Effector memory CD4-positive, alpha-beta T cell (primary cell): ENCODE measurements around the gene SORCS2.

ENCODE experiments used
- DNase-seq, 3 donors: peaks; one replicate each; pipeline ENCODE4 v3.0.0-alpha.2; 2020
- H3K27ac ChIP-seq: 2 replicates; pipeline ENCODE4 v1.7.0; 2013; ENCODE audit warnings: mild to moderate bottlenecking, low read length, moderate library complexity; ENCODE audit not compliant: insufficient read depth, poor library complexity, severe bottlenecking
- H3K27me3 ChIP-seq: replicated peaks from 2 replicates; pipeline ENCODE4 v1.7.0; 2013; ENCODE audit warnings: mild to moderate bottlenecking, low read length; ENCODE audit not compliant: insufficient read depth, control insufficient read depth, poor library complexity, severe bottlenecking
- H3K36me3 ChIP-seq: 2 replicates; pipeline ENCODE4 v1.7.0; 2013; ENCODE audit warnings: mild to moderate bottlenecking, low read length, moderate library complexity; ENCODE audit not compliant: control insufficient read depth, insufficient read depth
- H3K4me1 ChIP-seq: 2 replicates; pipeline ENCODE4 v1.7.0; 2013; ENCODE audit warnings: low read length, mild to moderate bottlenecking; ENCODE audit not compliant: control insufficient read depth, insufficient read depth, poor library complexity, severe bottlenecking
- H3K4me3 ChIP-seq: 2 replicates; pipeline ENCODE4 v1.7.0; 2013; ENCODE audit warnings: low read length, low read depth, mild to moderate bottlenecking; ENCODE audit not compliant: insufficient read depth, poor library complexity, severe bottlenecking
- H3K9me3 ChIP-seq: 2 replicates; pipeline ENCODE4 v1.7.0; 2013; ENCODE audit warnings: mild to moderate bottlenecking, low read length, moderate library complexity; ENCODE audit not compliant: control insufficient read depth

The SORCS2 gene

DNA sequence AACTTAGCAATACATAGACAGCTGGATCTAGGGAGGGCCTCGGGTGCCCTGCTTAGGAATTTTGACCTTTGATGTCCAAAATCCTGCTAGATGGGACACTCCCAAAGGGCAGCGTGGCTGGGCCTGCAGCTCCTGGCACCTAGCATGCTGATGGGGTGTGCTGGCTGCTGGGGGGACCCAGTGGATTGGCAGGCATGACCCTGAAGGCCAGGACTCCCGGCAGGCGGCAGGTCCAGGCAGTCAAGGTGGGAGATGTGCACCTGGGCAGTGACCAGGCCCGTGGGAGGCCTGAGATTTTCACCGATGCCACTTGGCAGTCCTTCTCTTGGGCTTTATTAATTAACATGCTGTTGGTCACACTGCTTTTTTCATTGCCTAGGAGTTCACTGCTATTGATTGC, 158.1 kb downstream of the SORCS2 start:
- Histone ChIP-seq H3K36me3 (no peaks in the 10 kb centered on the region), H3K27ac (no peak overlapping the region), H3K27me3 (no peaks in the 10 kb centered on the region), H3K4me1 (no peaks in the 10 kb centered on the region), H3K9me3 (no peaks in the 10 kb centered on the region), H3K4me3 (no peak overlapping the region)
- DNase-seq = no peak

GRCh38 chr4:7351014-7351413, 158.7 kb downstream of the SORCS2 start:
- Histone ChIP-seq H3K4me3 (no peak overlapping the region), H3K9me3 (no peaks in the 10 kb centered on the region), H3K36me3 (no peaks in the 10 kb centered on the region), H3K27ac (no peak overlapping the region), H3K4me1 (no peaks in the 10 kb centered on the region), H3K27me3 (no peaks in the 10 kb centered on the region)
- no peak for DNase-seq

- no peak overlapping the region for H3K27ac ChIP-seq
- H3K9me3 ChIP-seq = no peaks in the 10 kb centered on the region
- H3K27me3 ChIP-seq = no peaks in the 10 kb centered on the region
- H3K4me1 ChIP-seq = no peaks in the 10 kb centered on the region
- no peaks in the 10 kb centered on the region for H3K36me3 ChIP-seq
- H3K4me3 ChIP-seq = no peak overlapping the region
- no peak for DNase-seq
These were observed 160.1 kb downstream of the SORCS2 start for GRCh38 chr4:7352486-7352885.

GRCh38 chr4:7353046-7353790, 160.9 kb downstream of the SORCS2 start:
- Histone ChIP-seq H3K36me3 (no peaks in the 10 kb centered on the region), H3K9me3 (no peaks in the 10 kb centered on the region), H3K27me3 (no peaks in the 10 kb centered on the region), H3K4me3 (no peak overlapping the region), H3K4me1 (no peaks in the 10 kb centered on the region), H3K27ac (no peak overlapping the region)
- DNase-seq = no peak

GRCh38 chr4:7353846-7354610, 161.7 kb downstream of the SORCS2 start:
- H3K9me3 ChIP-seq = no peaks in the 10 kb centered on the region
- H3K4me1 ChIP-seq = no peaks in the 10 kb centered on the region
- no peaks in the 10 kb centered on the region for H3K27me3 ChIP-seq
- no peak overlapping the region for H3K4me3 ChIP-seq
- no peaks in the 10 kb centered on the region for H3K36me3 ChIP-seq
- DNase-seq = no peak
- H3K27ac ChIP-seq = no peak overlapping the region

DNA sequence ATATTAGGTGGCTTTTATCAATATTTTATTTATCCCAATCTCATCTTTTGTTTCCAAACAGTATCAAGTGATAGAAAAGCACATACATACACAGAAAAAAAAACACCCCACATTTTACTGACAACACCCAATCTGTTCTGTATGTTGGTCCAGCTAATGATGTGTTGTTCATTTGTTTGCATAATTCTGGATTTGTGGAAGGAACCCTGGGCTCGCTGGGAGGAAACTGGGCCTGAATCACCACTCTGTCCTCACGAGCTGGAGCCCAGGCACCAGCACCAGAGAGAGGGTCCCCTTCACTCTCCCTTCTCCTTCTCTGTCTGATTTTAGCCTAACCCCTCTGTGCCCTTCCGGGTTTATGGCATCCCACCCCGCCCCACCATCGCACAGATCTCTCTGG, 162.6 kb downstream of the SORCS2 start:
- H3K4me3 ChIP-seq = no peak overlapping the region
- no peak for DNase-seq
- H3K27me3 ChIP-seq = no peaks in the 10 kb centered on the region
- no peak overlapping the region for H3K27ac ChIP-seq
- H3K4me1 ChIP-seq = no peaks in the 10 kb centered on the region
- H3K36me3 ChIP-seq = no peaks in the 10 kb centered on the region
- H3K9me3 ChIP-seq = no peaks in the 10 kb centered on the region

GRCh38 chr4:7355795-7356194, 163.5 kb downstream of the SORCS2 start:
- H3K4me3 ChIP-seq = no peak overlapping the region
- no peaks in the 10 kb centered on the region for H3K36me3 ChIP-seq
- no peak overlapping the region for H3K27ac ChIP-seq
- no peaks in the 10 kb centered on the region for H3K27me3 ChIP-seq
- H3K9me3 ChIP-seq = no peaks in the 10 kb centered on the region
- no peak for DNase-seq
- no peaks in the 10 kb centered on the region for H3K4me1 ChIP-seq

- Histone ChIP-seq H3K4me1 (no peaks in the 10 kb centered on the region), H3K36me3 (no peaks in the 10 kb centered on the region), H3K27ac (no peak overlapping the region), H3K27me3 (no peaks in the 10 kb centered on the region), H3K4me3 (no peak overlapping the region), H3K9me3 (no peaks in the 10 kb centered on the region)
- DNase-seq = no peak
These were observed 164.5 kb downstream of the SORCS2 start for GRCh38 chr4:7356667-7357310.

GRCh38 chr4:7357323-7357722, 165.0 kb downstream of the SORCS2 start:
- no peaks in the 10 kb centered on the region for H3K36me3 ChIP-seq
- no peak for DNase-seq
- H3K4me1 ChIP-seq = no peaks in the 10 kb centered on the region
- no peak overlapping the region for H3K4me3 ChIP-seq
- no peak overlapping the region for H3K27ac ChIP-seq
- H3K9me3 ChIP-seq = no peaks in the 10 kb centered on the region
- no peaks in the 10 kb centered on the region for H3K27me3 ChIP-seq
